ENCODE measurements around the gene EFNA5. TPM values are rescaled to one million over a fixed set of nuclear protein-coding genes. Genes with fewer than 3 reads are reported as not detected.

The EFNA5 gene
- total RNA-seq, 2 donors from 2014 or later, result 5.6 to 7.2 TPM

DNA sequence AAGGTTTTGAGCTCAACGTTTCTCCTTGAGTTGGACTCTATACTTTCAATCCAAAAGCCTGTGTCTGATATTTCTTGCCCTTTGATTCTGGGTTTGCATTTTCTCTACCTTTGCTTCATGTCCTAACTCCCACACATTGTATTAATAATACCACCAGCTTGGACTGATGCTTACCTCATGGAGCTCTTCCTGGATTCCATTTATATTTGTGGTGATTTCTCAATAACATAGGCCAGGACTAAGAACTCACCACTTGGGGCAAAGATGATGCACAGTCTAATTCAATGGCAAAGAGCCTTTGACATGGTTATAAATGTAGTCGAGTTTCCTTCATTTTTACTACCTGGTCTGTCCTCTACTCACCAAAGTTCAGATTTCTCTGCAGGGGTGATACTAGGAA, 27.5 kb upstream of the EFNA5 start:
- no peaks in the 10 kb centered on the region for H3K4me1 ChIP-seq (replicated peaks)
- no peaks in the 10 kb centered on the region for H3K36me3 ChIP-seq
- no peak overlapping the region for H3K27ac ChIP-seq
- DNase-seq (ENCODE audit: low spot score), result no peak
- H3K9me3 ChIP-seq, result no peaks in the 10 kb centered on the region
- intact Hi-C loops (cut with DNase I), result no loop called here
- H3K27me3 ChIP-seq (replicated peaks; ENCODE audit: insufficient read depth), result no peaks in the 10 kb centered on the region
- TF ChIP-seq, protein P1, sequence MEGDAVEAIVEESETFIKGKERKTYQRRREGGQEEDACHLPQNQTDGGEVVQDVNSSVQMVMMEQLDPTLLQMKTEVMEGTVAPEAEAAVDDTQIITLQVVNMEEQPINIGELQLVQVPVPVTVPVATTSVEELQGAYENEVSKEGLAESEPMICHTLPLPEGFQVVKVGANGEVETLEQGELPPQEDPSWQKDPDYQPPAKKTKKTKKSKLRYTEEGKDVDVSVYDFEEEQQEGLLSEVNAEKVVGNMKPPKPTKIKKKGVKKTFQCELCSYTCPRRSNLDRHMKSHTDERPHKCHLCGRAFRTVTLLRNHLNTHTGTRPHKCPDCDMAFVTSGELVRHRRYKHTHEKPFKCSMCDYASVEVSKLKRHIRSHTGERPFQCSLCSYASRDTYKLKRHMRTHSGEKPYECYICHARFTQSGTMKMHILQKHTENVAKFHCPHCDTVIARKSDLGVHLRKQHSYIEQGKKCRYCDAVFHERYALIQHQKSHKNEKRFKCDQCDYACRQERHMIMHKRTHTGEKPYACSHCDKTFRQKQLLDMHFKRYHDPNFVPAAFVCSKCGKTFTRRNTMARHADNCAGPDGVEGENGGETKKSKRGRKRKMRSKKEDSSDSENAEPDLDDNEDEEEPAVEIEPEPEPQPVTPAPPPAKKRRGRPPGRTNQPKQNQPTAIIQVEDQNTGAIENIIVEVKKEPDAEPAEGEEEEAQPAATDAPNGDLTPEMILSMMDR (IDR thresholded peaks at IDR 0.05), result no peak
- TF ChIP-seq POLR2A (IDR thresholded peaks at IDR 0.05), result no peak
- TF ChIP-seq POLR2AphosphoS5 (IDR thresholded peaks at IDR 0.05), result no peak
- WGBS, result 88% methylated on average over 2 of the region's 2 CpGs
- H3K4me3 ChIP-seq, result no peak overlapping the region

DNA sequence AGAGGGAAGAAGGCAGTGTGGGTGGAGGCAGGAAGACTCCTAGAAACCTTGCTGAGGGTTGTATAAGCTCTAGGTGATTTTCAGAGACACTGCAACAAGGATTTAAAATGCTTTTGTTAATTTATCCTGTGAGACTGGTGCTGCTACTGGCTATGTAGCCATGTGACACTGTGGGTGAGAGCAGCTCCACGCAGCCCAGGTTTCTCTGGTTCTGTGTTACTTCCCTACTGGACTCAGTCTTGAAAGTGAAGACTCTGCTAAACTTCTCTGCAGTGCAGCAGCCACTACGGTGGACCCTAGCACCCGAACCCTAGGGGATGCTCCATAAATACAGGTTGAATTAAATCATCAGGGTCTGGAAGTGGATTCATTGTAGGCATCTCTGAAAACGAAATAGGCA, 25.8 kb upstream of the EFNA5 start:
- H3K27ac ChIP-seq, result no peak overlapping the region
- DNase-seq (ENCODE audit: low spot score), result no peak
- no peaks in the 10 kb centered on the region for H3K36me3 ChIP-seq
- 85% methylated on average over 4 of the region's 4 CpGs for WGBS
- no peak overlapping the region for H3K4me3 ChIP-seq
- intact Hi-C loops (cut with DNase I), result no loop called here
- no peaks in the 10 kb centered on the region for H3K9me3 ChIP-seq
- H3K4me1 ChIP-seq (replicated peaks), result no peaks in the 10 kb centered on the region
- H3K27me3 ChIP-seq (replicated peaks; ENCODE audit: insufficient read depth), result no peaks in the 10 kb centered on the region
- no peak for TF ChIP-seq POLR2AphosphoS5 (IDR thresholded peaks at IDR 0.05)

DNA sequence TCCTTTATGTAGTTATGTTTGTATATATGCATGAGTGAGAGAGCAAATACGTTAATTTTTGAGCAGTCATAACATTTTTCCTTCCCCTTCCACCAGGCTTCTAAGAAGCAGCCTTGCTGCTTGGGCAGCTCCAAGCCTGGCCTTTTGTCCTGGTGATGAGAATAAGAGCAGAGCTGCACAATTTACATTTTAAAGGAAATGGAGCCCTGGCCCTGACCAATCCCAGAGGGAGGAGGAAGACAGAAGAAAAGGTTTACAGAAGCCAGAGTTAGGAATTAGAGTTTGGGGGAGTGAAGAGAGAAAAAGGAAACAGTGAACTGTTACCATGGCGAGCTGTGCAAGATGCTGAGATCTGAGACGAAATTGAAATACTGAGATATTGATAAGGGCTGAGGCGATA, 25.3 kb upstream of the EFNA5 start:
- no peak overlapping the region for H3K27ac ChIP-seq
- H3K4me1 ChIP-seq (replicated peaks), result no peaks in the 10 kb centered on the region
- no peak overlapping the region for H3K4me3 ChIP-seq
- TF ChIP-seq, protein P1 (IDR thresholded peaks at IDR 0.05), result no peak
- no peak for TF ChIP-seq POLR2A (IDR thresholded peaks at IDR 0.05)
- TF ChIP-seq POLR2AphosphoS5 (IDR thresholded peaks at IDR 0.05), result no peak
- no peak for DNase-seq (ENCODE audit: low spot score)
- WGBS, result 67% methylated on average over 4 of the region's 4 CpGs
- intact Hi-C loops (cut with DNase I), result no loop called here
- H3K9me3 ChIP-seq, result no peaks in the 10 kb centered on the region
- H3K27me3 ChIP-seq (replicated peaks; ENCODE audit: insufficient read depth), result no peaks in the 10 kb centered on the region
- H3K36me3 ChIP-seq, result no peaks in the 10 kb centered on the region

DNA sequence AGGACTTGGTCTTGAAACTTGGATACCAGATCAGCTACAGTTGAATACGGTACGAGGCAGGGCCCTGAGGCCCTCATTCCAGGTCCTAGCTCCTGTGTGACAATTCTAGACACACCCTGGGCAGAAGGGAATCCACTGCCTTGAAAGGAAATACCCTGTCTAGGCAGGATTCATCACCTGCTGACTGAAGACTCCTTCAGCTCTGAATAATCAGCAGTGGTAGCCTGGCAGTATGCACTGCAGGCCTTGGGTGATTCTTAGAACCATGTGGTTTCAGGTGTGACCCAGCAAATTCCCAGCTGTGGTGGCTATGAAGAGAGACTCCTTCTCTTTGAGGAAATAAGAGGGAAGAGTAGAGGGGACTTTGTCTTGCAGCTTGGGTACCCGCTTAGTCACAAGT, 17.2 kb upstream of the EFNA5 start:
- intact Hi-C loops (cut with DNase I), result no loop called here
- Histone ChIP-seq H3K9me3 (no peaks in the 10 kb centered on the region), H3K4me1 (replicated peaks) (no peaks in the 10 kb centered on the region), H3K27me3 (replicated peaks; ENCODE audit: insufficient read depth) (no peaks in the 10 kb centered on the region), H3K27ac (no peak overlapping the region), H3K36me3 (no peaks in the 10 kb centered on the region), H3K4me3 (no peak overlapping the region)
- TF ChIP-seq POLR2AphosphoS5 (IDR thresholded peaks at IDR 0.05), result no peak
- TF ChIP-seq, protein P1 (IDR thresholded peaks at IDR 0.05), result no peak
- no peak for DNase-seq (ENCODE audit: low spot score)
- WGBS, result 98% methylated on average over 3 of the region's 3 CpGs

DNA sequence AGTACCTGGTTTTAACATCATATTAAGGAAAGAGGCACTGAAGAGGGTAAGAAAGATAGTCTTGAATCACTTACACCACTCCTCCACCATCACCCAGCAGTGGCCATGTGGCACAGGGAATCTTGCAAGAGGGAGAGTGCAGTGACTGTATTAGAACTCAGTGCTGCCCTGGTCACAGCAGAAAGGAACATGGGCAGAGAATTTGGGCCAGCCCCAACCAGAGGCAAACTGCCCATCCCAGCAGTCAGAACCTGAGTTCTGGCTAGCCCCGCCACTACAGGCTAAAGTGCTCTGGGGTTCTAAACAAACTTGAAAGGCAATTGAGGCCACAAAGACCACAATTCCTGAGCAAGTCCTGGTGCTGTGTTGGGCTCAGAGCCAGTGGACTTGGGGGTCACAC, 16.7 kb upstream of the EFNA5 start:
- TF ChIP-seq, protein P1 (IDR thresholded peaks at IDR 0.05), result no peak
- no peak for TF ChIP-seq POLR2AphosphoS5 (IDR thresholded peaks at IDR 0.05)
- TF ChIP-seq POLR2A (IDR thresholded peaks at IDR 0.05), result no peak
- Histone ChIP-seq H3K27ac (no peak overlapping the region), H3K4me1 (replicated peaks) (no peaks in the 10 kb centered on the region), H3K9me3 (no peaks in the 10 kb centered on the region), H3K36me3 (no peaks in the 10 kb centered on the region), H3K4me3 (no peak overlapping the region), H3K27me3 (replicated peaks; ENCODE audit: insufficient read depth) (no peaks in the 10 kb centered on the region)
- intact Hi-C loops (cut with DNase I), result no loop called here
- WGBS, result 89% methylated on average over 1 of the region's 1 CpG
- no peak for DNase-seq (ENCODE audit: low spot score)

Data from prostate gland (tissue), 2 donors.